HG02571 (cell line): Measurements from ENCODE around the gene SHROOM3.

ENCODE experiments used
- ATAC-seq: cut with Tn5 transposase; IDR thresholded peaks from one replicate; pipeline ENCODE4 v1.9.1; 2021; ENCODE audit warnings: mild to moderate bottlenecking, moderate library complexity; ENCODE audit not compliant: unreplicated experiment

The SHROOM3 gene

DNA sequence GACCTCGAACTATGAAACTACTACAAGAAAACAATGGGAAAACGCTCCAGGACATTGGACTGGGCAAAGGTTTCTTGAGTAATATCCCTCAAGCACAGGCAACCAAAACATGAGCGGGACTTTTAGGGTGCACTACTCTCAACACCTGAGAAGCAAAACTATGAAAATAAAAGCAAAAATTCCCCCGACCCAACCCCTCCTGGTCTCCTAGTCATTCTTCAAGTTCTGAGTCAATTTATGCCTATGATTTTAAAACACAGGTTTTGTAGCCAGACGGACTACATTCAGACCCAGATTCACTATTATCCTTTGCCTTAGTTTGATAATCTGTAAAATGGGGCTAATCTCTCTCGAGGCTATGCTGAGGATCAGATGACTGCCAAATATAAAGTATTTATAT lies 365.9 kb downstream of the SHROOM3 start:
- no peak for ATAC-seq

DNA sequence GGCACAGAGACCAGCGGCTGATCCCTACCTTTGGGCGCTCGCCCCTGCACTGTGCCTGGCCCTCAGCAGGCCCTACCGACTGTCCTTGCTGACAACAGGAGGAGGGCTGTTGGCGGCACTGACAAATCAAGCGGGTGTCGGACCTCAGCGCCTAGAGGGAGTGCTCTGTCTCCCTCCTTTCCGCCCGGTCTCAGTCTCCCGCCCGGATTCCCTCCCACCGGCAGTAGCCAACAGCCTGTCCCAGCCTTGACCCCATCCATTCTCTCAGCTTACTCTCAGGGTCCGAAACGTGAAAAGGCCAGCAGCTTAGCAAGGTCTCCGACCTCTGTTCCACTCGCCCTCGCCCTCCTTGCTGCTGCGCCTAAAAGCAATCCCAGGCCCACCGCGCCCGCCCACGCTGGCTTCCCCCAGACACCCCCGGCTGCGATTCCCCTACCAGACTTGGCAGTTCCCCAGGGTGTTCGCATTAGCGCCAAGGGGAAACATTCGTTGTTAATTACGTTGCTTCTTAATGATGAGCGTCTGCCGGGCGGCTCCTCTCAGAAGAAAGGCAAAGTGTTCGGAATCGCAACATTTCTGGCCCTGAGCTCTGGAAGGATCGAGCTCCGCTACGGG lies 366.7 kb downstream of the SHROOM3 start:
- no peak for ATAC-seq

DNA sequence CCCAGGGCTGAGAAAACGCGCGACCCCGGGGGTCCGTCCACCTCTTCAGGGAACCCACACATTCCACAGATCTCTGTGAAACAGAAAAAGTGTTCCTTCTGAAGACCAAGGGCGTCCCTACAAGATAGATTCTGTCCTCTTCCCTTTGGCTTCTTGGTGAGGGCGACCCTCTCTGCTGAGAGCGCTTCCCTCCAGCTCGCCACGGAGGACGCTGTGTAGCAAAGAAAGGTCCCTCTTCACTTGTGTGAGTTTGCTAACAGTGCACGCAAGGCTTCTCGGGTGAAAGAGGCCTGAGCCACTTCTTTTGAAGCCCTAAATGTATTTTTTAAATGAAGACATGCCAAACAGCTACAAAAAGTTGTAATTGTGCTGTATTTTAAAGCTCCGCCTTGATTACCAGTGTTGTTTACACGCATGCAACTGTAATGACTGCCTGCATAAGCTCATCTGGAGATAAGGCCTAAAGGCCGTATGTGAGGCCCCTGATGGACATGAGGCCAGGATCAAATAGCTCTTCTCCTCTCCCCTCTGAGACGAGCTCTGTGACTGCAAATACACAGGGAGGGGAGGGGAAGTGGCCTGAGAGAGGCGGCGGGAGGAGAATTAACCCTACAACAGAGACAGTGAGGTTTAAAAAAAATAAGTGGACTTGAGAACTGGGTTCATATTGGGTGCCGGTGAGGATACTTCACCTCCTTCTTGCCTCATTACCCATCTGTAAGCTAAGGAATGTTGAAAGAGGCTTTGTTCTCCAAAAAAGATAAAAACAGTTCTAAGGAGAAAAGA lies 367.4 kb downstream of the SHROOM3 start:
- no peak for ATAC-seq

DNA sequence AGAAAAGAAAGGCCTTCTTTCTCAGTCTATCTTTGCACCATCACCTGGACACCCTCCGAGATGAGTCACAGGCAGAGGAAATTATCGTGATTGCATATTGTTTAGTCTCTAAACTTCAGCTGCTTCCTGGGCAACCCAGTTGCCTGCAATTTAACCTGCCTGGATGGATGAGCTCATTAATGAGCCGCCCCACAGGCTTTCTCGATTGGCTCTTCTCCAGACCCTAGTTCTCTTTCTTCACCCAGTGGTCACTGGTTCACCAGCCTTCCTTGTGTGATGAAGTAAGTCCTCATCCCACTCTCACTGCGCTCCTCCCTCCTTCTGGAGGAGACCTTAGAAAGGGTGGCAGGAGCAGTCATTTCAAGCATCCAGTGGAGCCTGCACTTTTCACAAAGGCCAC lies 368.5 kb downstream of the SHROOM3 start:
- no peak for ATAC-seq

DNA sequence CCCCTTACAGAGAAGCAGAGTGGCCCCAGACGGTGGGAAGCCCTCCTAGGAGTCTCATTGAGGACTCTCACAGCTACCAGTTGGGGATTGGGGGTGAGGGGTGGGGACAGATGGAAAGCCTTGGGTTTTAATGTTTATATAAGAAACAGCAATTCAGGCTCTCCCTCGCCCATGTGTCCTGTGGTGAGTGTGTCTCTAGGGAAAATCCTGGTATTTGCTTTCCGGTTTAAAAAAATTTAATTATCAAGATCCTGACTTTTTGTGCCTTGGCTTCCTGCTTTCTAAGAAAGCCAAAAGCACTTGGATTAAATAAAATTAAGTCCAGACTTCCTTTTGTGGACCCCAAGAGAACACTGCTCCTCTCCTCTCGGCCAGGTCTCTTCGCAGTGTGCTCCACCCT lies 369.1 kb downstream of the SHROOM3 start:
- ATAC-seq: no peak

DNA sequence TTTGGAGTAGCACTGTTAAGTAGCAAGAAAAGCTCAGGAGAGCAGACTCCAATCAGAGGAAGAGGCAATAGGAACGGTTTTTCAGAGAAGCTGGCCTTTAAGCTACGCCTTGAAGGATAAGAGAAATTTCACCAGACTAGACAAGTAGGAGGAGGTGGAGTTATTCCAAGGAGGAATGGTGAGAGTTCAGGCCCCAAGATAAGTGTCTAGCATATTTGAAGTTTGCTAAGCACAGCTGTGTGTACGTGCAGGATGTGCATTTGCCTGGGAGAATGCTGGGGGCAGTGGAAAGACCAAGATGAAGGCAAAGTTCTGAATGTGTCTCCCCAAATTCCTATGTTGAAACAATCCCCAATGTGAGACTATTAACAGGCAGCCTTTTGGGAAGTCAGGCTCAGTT lies 371.3 kb downstream of the SHROOM3 start:
- no peak for ATAC-seq

DNA sequence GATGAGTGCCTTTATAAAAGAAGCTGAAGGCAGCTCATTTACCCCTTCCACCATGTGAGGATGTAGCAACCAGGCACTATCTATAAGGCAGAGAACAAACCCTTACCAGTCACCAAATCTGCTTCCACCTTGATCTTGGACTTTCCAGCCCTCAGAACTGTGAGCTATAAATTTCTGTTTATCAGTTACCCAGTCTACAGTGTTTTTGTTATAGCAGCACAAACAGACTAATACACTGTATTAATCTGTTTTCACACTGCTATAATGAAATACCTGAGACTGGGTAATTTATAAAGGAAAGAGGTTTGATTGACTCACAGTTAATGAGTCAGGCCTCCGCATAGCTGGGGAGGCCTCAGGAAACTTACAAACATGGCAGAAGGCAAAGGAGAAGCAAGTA lies 371.7 kb downstream of the SHROOM3 start:
- ATAC-seq: no peak

DNA sequence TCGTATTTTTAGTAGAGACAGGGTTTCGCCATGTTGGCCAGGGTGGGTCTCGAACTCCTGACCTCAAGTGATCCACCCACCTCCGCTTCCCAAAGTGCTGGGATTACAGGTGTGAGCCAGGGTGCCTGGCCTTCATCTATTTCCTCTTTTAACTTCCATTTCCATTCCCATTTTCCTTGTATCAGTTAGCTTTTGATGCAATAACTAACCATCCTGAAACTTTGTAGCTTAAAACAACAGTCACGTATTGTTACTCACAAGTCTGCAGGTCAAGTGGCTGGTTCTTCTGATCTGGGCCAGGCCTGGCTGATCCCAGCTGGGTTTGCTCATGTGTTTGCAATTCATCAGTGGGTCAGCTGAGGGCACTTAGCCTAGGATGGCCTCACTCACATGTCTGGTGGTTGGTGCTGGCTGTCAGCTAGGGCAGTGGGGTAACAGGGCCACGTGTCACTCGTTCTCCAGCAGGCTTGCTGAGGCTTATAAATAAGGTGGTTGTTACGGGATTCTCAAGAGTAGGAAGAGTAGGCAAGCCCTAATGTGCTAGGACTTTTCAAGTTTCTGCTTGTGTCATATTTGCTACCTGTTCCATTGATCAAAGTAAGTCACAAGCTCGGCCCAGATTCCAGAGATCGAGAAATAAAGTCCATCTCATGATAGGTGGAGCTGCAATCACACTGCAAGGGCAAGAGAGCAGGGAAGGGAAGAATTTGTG lies 374.7 kb downstream of the SHROOM3 start:
- no peak for ATAC-seq

DNA sequence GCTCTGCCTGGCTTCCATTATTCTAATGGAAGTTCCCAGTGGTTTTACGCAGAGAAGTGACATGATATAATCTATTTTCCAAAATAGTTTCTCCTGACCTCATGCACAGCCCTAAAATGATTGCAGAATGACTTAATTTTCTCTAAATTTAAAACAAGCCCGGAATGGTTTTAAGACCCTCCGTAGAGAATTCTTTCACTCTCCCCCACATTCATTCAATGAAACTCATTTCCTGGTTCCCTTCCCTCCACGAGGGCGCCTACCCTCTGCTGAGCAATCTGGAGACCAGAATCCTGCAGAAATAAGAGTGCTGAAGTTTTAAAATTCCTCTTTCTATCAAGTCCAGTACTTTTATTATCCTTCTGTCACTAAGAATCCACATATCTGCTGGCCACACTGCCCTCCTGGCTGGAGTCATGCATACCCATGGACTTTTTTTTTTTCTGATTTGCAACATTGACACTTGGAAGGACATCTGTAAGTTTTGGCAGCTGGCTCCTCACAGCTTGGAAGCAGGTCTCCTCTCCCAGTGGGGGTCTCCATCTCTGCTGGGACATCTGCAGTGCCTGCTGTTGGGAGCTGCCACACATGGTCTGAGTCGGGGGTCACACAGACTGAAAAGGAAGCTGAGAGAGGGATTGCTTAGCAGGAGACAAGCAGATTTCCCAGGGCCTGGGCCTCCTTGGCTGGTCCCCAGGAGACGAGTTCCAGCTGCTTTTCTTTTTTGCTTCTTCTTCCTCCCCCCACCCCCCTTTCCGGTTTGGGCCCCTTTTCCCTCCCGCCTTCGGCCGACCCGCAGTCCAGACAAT lies 376.8 kb downstream of the SHROOM3 start:
- no peak for ATAC-seq

DNA sequence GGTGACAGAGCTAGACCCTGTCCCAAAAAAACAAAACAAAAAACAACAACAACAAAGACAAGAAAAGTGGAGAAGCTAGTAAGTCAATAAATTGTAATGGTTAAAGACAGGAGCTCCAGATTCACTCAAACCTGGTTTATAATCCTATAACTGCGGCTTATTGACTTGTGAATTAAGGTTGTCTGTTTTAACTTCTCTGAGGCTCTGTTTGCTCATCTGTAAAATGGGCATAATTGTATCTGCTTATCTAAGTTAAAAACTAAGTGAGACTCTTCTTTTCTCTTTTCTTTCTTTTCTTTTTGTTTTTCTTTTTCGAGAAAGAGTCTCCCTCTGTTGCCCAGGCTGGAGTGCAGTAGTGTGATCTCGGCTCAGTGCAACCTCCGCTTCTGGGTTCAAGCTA lies 378.0 kb downstream of the SHROOM3 start:
- no peak for ATAC-seq

DNA sequence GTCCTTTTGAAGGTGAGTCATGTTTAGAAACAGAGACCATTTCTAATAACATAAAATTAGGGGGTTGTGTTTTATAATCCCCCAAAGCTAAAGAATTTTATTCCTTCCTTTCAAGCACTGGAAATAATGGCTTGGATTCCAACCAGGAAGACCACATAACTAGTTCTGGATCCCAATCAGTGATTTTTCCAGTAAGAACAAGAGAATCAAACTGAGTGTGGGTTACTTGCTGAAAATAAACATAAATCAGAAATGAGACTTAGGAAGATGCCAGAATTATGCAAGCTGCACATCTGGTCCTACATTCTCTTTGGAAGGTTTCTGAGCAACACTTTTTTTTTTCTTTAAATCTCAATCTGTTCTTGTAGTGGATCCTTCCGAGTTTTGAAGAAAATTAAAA lies 386.6 kb downstream of the SHROOM3 start:
- no peak for ATAC-seq

DNA sequence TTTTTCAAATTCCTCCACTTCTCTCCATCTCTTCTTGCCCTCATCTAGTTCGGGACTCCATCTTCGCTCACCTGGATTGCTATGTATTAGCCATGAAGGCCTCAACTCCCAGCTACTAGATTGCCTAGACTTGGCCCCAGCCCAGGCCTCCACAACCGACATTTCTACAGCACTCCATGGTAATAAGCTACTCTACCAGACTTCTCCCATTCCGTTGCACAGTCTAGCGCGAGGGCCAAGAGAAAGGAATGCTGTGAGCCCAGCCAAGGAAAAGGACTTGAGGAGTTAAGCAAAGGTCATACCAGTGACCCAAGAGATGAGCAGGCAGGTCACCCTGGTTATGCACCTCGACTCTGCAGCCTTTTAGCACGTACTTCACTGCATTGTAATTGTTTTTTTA lies 387.3 kb downstream of the SHROOM3 start:
- no peak for ATAC-seq

DNA sequence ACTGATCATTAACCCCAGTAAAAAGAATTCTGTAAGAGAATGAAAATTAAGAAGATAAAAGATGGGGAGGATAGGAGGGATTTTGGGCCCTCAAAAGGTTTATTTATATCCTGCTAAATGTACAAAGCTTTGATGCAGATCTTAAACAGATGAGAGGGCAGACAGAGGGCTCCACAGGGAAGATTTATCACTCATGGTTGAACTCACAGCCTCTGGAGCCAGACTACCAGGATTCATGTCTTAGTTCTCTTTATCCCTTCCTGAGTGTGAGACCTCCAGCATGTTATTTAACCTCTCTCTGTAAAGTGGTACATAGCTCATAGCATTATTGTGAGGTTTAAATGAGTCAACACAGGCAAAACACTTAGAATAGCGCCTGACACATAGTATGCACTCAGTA lies 388.5 kb downstream of the SHROOM3 start:
- ATAC-seq: no peak

DNA sequence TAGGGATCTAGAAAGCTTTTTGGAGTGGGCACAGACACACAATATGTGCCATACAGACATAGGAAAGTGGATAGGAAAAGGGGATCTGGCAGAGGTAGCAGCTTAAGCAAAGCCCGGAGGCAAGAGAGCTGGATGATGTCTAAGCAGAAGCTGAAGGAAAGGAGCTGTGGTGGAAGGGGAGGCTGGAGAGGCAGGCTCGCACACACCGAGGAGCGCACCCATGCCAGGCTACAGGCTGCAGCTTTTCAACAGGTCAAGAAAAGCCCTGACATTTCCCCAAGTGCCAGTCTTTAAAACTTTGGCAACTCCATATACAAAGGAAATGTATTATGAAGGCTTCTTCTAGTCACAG lies 395.6 kb downstream of the SHROOM3 start:
- ATAC-seq: no peak

DNA sequence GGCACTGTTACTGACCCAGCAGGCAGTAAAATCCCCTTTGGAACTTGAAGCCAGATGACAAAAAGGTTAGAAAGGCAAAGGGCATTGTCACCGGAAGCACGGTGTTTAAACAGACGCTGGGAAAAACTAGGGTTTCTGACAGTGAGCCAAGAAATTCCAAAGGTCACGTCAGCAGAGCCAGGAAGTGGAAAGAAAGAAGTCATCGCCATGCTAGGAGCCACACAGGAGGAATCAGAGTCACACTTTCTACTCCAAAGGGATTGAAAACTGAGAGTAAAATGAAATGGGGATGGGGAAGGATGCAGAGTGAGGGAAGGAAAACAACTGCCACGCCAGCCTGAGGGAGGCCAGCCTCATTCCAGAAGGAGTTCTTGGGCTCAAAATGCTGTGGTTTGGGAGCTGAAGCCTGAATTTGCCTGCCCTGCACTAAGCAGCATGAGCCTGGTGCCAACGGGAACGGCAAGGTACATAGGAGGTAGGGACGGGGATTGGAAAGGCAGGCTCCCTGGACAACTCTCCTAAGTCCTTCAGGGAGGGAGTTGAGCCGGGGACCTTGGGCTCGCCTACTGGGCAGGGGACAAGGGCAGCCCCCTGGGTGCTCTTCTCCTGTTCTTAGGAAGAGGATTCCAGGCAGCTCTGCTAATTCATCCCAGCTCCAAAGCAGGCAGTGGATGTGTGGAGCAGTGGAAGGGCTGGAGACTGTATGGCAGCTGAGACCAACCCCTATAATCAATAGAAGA lies 396.1 kb downstream of the SHROOM3 start:
- ATAC-seq: no peak

DNA sequence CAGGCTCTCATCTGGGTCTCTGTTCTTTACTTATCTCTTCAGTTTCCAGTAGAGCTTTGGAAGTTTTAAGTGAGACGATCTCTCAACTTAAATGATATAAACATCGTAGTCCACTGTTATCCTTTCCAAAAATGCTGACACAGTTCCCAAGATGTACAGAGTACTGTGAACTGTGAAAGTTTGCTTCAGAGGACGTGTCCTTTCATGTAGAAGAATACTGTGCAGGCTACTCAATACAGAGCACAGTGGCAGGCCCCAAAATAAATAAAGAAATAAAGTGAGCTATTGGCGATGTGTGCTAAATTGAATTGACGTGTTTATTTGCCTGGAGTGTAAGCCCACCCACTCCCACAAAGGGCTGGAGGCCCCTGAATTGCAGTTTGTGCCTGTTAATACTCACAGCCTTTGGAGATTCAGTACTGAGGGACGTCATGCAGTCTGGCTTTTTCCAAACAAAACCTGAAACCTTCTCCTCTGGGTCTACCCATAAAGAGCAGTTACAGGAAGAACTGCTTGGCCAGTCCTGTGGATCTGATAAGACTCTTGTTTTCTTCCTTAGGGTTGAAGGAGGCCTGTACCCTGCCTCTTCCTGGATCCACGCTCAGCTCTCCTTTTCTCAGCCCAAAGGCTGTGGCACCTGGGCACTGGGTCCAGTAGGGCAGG lies 396.8 kb downstream of the SHROOM3 start:
- no peak for ATAC-seq
